HEK293 (cell line): ENCODE data around the gene MED8.

Source experiments
- EGR2 ChIP-seq: fragments of 450-650 bp; formaldehyde crosslinking; IDR thresholded peaks from 2 replicates; pipeline ENCODE4 v1.5.1; 2016; ENCODE audit warnings: low read depth, missing biosample characterization, missing genetic modification characterization
- GLI2 ChIP-seq: fragments of 450-650 bp; formaldehyde crosslinking; IDR thresholded peaks from 2 replicates; pipeline ENCODE4; 2017; ENCODE audit warnings: missing biosample characterization, missing genetic modification characterization, low read depth, borderline replicate concordance
- INSM2 ChIP-seq: fragments of 450-650 bp; formaldehyde crosslinking; IDR thresholded peaks from 2 replicates; pipeline ENCODE4 v1.5.1; 2016; ENCODE audit warnings: missing biosample characterization, missing genetic modification characterization
- KLF10 ChIP-seq: fragments of 450-650 bp; IDR thresholded peaks from 2 replicates; pipeline ENCODE4 v1.5.1; 2018; ENCODE audit warnings: missing biosample characterization, mild to moderate bottlenecking, missing genetic modification characterization
- PRDM10 ChIP-seq: fragments of 450-650 bp; formaldehyde crosslinking; IDR thresholded peaks from 2 replicates; pipeline ENCODE4 v1.5.1; 2016; ENCODE audit warnings: missing biosample characterization, missing genetic modification characterization
- REPIN1 ChIP-seq: fragments of 450-650 bp; formaldehyde crosslinking; IDR thresholded peaks from 2 replicates; pipeline ENCODE4 v1.5.1; 2017; ENCODE audit warnings: missing biosample characterization, missing genetic modification characterization, low read depth
- SP2 ChIP-seq: fragments of 450-650 bp; formaldehyde crosslinking; IDR thresholded peaks from 2 replicates; pipeline ENCODE4 v1.5.1; 2016; ENCODE audit warnings: missing biosample characterization, missing genetic modification characterization
- ZBTB10 ChIP-seq: fragments of 450-650 bp; formaldehyde crosslinking; IDR thresholded peaks from 2 replicates; pipeline ENCODE4 v1.5.1; 2016; ENCODE audit warnings: missing biosample characterization, missing genetic modification characterization
- ZBTB26 ChIP-seq: fragments of 450-650 bp; formaldehyde crosslinking; optimal IDR thresholded peaks from 2 replicates; pipeline ENCODE3; 2016; ENCODE audit warnings: missing biosample characterization, mild to moderate bottlenecking, missing genetic modification characterization
- ZEB2 ChIP-seq: fragments of 450-650 bp; formaldehyde crosslinking; IDR thresholded peaks from 2 replicates; pipeline ENCODE4 v1.5.1; 2016; ENCODE audit warnings: missing biosample characterization, missing genetic modification characterization
- ZNF114 ChIP-seq: fragments of 450-650 bp; formaldehyde crosslinking; IDR thresholded peaks from 2 replicates; pipeline ENCODE4 v1.5.0; 2017; ENCODE audit warnings: missing biosample characterization, missing genetic modification characterization
- ZNF133 ChIP-seq: fragments of 450-650 bp; formaldehyde crosslinking; IDR thresholded peaks from 2 replicates; pipeline ENCODE4 v1.5.1; 2016; ENCODE audit warnings: missing biosample characterization, missing genetic modification characterization
- ZNF148 ChIP-seq: fragments of 450-650 bp; formaldehyde crosslinking; IDR thresholded peaks from 2 replicates; pipeline ENCODE4 v1.5.0; 2017; ENCODE audit warnings: missing biosample characterization, missing genetic modification characterization, borderline replicate concordance
- ZNF23 ChIP-seq: fragments of 450-650 bp; formaldehyde crosslinking; IDR thresholded peaks from 2 replicates; pipeline ENCODE4 v1.5.1; 2016; ENCODE audit warnings: missing biosample characterization, missing genetic modification characterization, borderline replicate concordance
- ZNF248 ChIP-seq: fragments of 450-650 bp; formaldehyde crosslinking; IDR thresholded peaks from 2 replicates; pipeline ENCODE4 v1.5.1; 2017; ENCODE audit warnings: missing biosample characterization, missing genetic modification characterization
- ZNF335 ChIP-seq: fragments of 450-650 bp; formaldehyde crosslinking; conservative IDR thresholded peaks from 2 replicates; pipeline ENCODE4 v1.5.1; 2016; ENCODE audit warnings: missing biosample characterization, missing genetic modification characterization
- ZNF404 ChIP-seq: fragments of 450-650 bp; formaldehyde crosslinking; IDR thresholded peaks from 2 replicates; pipeline ENCODE4 v1.5.1; 2017; ENCODE audit warnings: missing biosample characterization, missing genetic modification characterization
- ZNF473 ChIP-seq: fragments of 450-650 bp; formaldehyde crosslinking; IDR thresholded peaks from 2 replicates; pipeline ENCODE4 v1.5.1; 2017; ENCODE audit warnings: missing biosample characterization, missing genetic modification characterization
- ZNF513 ChIP-seq: fragments of 450-650 bp; IDR thresholded peaks from 2 replicates; pipeline ENCODE4 v1.5.1; 2018; ENCODE audit warnings: missing biosample characterization, missing genetic modification characterization
- ZNF544 ChIP-seq: fragments of 450-650 bp; formaldehyde crosslinking; IDR thresholded peaks from 2 replicates; pipeline ENCODE4 v1.5.0; 2017; ENCODE audit warnings: missing biosample characterization, missing genetic modification characterization
- ZNF560 ChIP-seq: fragments of 450-650 bp; formaldehyde crosslinking; IDR thresholded peaks from 2 replicates; pipeline ENCODE4 v1.5.1; 2017; ENCODE audit warnings: missing biosample characterization, missing genetic modification characterization, borderline replicate concordance
- ZNF664 ChIP-seq: fragments of 450-650 bp; formaldehyde crosslinking; IDR thresholded peaks from 2 replicates; pipeline ENCODE4 v1.5.1; 2016; ENCODE audit warnings: missing biosample characterization, missing genetic modification characterization
- ZNF76 ChIP-seq: fragments of 450-650 bp; formaldehyde crosslinking; IDR thresholded peaks from 2 replicates; pipeline ENCODE4; 2016; ENCODE audit warnings: low read depth, missing biosample characterization, missing genetic modification characterization, borderline replicate concordance
- ZNF768 ChIP-seq: fragments of 450-650 bp; formaldehyde crosslinking; IDR thresholded peaks from 2 replicates; pipeline ENCODE4 v1.5.1; 2018; ENCODE audit warnings: missing biosample characterization, mild to moderate bottlenecking, missing genetic modification characterization
- ZNF785 ChIP-seq: fragments of 450-650 bp; formaldehyde crosslinking; IDR thresholded peaks from 2 replicates; pipeline ENCODE4 v1.5.1; 2016; ENCODE audit warnings: missing biosample characterization, missing genetic modification characterization
- ZNF837 ChIP-seq: fragments of 450-650 bp; formaldehyde crosslinking; IDR thresholded peaks from 2 replicates; pipeline ENCODE4 v1.5.1; 2016; ENCODE audit warnings: missing biosample characterization, missing genetic modification characterization
- ZNF843 ChIP-seq: fragments of 450-650 bp; formaldehyde crosslinking; IDR thresholded peaks from 2 replicates; pipeline ENCODE4 v1.5.1; 2016; ENCODE audit warnings: missing biosample characterization, missing genetic modification characterization

Gene MED8

GRCh38 chr1:43358121-43358745, 31.4 kb downstream of the MED8 start (continued):
- TF ChIP-seq INSM2 (tag by site-specific recombination) (no peak), PRDM10 (tag by site-specific recombination) (peak; percentile 93), ZNF76 (tag by site-specific recombination) (0 out of 2 replicates have a peak, but pooled peaks have one; percentile 23), ZBTB10 (0 out of 2 replicates have a peak, but pooled peaks have one; percentile 39), ZNF664 (tag by site-specific recombination) (no peak), ZNF768 (tag by site-specific recombination) (no peak), KLF10 (tag by site-specific recombination) (no peak), ZNF785 (peak; percentile 65; the same call in 1 of the 2 replicates), SP2 (no peak), REPIN1 (no peak), ZNF148 (no peak), ZEB2 (no peak), ZNF843 (tag by site-specific recombination) (peak; percentile 20; the same call in 1 of the 2 replicates), ZNF404 (tag by site-specific recombination) (no peak), GLI2 (tag by site-specific recombination) (no peak), ZNF133 (tag by site-specific recombination) (no peak), ZNF335 (tag by site-specific recombination) (peak; percentile 95), ZNF248 (tag by site-specific recombination) (no peak), ZNF837 (tag by site-specific recombination) (no peak), ZNF544 (tag by site-specific recombination) (no peak), ZNF560 (tag by site-specific recombination) (no peak), ZBTB26 (tag by site-specific recombination) (peak; percentile 30), EGR2 (no peak), ZNF114 (tag by site-specific recombination) (no peak), ZNF513 (tag by site-specific recombination) (no peak), ZNF23 (tag by site-specific recombination) (no peak), ZNF473 (no peak)
